ENCODE measurements around the gene PUS7L.

- TF ChIP-seq POLR2A (IDR thresholded peaks at IDR 0.05): no peak
- TF ChIP-seq, protein P1, sequence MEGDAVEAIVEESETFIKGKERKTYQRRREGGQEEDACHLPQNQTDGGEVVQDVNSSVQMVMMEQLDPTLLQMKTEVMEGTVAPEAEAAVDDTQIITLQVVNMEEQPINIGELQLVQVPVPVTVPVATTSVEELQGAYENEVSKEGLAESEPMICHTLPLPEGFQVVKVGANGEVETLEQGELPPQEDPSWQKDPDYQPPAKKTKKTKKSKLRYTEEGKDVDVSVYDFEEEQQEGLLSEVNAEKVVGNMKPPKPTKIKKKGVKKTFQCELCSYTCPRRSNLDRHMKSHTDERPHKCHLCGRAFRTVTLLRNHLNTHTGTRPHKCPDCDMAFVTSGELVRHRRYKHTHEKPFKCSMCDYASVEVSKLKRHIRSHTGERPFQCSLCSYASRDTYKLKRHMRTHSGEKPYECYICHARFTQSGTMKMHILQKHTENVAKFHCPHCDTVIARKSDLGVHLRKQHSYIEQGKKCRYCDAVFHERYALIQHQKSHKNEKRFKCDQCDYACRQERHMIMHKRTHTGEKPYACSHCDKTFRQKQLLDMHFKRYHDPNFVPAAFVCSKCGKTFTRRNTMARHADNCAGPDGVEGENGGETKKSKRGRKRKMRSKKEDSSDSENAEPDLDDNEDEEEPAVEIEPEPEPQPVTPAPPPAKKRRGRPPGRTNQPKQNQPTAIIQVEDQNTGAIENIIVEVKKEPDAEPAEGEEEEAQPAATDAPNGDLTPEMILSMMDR (IDR thresholded peaks at IDR 0.05): no peak
These were observed 48.8 kb upstream of the PUS7L start for GRCh38 chr12:43807386-43807785.

Data from tibial nerve (tissue), 3 donors.